AG10803 (cell line): Measurements from ENCODE around the gene ZFC3H1.

ENCODE experiments used
- DNase-seq: peaks from one replicate; pipeline ENCODE4 v3.0.0; 2010; ENCODE audit warnings: low read depth
- H3K4me3 ChIP-seq: 2 replicates; pipeline ENCODE4 v1.5.1; 2011; ENCODE audit warnings: mild to moderate bottlenecking, low read length, control low read depth
- TF ChIP-seq, protein P1 (sequence below): conservative IDR thresholded peaks from 2 replicates; pipeline ENCODE4 v1.5.1; 2011; ENCODE audit warnings: mild to moderate bottlenecking, low read length, control low read depth, inconsistent platforms

Gene ZFC3H1

DNA sequence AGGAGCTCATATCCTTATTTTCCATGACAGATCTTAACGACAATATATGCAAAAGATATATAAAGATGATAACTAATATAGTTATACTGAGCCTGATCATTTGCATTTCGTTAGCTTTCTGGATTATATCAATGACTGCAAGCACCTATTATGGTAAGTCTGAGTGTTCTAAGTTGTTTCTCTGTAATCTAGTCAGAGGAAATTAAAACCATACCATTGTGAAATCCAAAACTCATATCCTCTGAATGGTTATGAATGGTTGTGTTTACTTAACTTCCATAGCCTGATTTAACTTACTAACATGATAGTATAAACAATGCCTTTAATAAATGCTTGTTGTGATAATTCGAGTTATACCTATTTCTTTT, 23.0 kb upstream of the ZFC3H1 start:
- TF ChIP-seq, protein P1, sequence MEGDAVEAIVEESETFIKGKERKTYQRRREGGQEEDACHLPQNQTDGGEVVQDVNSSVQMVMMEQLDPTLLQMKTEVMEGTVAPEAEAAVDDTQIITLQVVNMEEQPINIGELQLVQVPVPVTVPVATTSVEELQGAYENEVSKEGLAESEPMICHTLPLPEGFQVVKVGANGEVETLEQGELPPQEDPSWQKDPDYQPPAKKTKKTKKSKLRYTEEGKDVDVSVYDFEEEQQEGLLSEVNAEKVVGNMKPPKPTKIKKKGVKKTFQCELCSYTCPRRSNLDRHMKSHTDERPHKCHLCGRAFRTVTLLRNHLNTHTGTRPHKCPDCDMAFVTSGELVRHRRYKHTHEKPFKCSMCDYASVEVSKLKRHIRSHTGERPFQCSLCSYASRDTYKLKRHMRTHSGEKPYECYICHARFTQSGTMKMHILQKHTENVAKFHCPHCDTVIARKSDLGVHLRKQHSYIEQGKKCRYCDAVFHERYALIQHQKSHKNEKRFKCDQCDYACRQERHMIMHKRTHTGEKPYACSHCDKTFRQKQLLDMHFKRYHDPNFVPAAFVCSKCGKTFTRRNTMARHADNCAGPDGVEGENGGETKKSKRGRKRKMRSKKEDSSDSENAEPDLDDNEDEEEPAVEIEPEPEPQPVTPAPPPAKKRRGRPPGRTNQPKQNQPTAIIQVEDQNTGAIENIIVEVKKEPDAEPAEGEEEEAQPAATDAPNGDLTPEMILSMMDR = no peak
- peak overlapping the region; percentile 84 for H3K4me3 ChIP-seq
- DNase-seq = peak; percentile 27

- peak; percentile 89 for DNase-seq
- TF ChIP-seq, protein P1 = peak; percentile 28; the same call in 1 of the 2 replicates
- peak within 1 kb of the TSS; percentile 84 for H3K4me3 ChIP-seq
These were observed 22.4 kb upstream of the ZFC3H1 start, which contains the start of gene TMEM19 for GRCh38 chr12:71685914-71686657. Gene TMEM19 (plus strand): TSS chr12:71686082. CDS start chr12:71686681, 599 bp downstream.

DNA sequence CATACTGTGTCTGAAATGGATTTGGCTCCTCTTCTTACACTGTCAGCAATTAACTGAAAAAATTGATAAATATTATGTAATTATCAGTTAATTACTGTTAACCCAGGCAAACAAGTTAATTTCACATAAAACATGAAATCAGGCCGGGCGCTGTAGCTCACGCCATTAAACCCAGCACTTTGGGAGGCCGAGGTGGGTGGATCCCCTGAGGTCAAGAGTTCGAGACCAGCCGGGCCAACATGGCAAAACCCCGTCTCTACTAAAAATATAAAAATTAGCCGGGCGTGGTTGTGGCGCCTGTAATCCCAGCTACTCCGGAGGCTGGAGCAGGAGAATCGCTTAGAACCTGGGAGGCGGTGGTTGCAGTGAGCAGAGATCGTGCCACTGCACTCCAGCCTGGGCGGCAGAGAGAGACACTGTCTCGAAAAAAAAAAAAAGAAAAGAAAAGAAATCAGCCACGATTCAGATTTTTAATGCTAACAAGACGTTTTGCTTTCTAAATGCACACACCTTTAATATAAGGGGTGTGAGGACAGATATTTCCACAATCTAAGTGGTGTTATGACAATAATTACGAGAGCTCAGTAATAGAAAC, 21.8 kb upstream of the ZFC3H1 start:
- H3K4me3 ChIP-seq = peak overlapping the region; percentile 84
- TF ChIP-seq, protein P1 = no peak
- no peak for DNase-seq

- no peak for DNase-seq
- TF ChIP-seq, protein P1 = no peak
- H3K4me3 ChIP-seq = no peak overlapping the region
These were observed 20.4 kb upstream of the ZFC3H1 start for GRCh38 chr12:71684081-71684480.

DNA sequence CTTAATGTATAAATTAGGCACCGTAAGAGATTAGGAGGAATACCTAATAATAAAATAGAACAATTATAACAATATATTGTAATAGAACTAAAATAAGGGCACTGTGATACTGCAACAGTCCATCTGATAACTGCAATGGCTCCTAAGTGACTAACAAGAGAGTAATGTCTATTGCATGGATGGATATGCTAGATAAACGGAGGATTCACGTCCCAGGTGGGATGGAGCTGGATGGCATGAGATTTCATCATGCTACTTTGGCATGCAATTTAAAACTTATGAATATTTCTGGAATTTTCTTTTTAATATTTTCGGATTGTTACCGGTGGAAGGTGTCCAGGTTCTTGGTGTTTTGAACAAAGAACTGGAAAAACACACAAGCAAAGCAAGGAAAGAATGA, 20.0 kb upstream of the ZFC3H1 start:
- DNase-seq = no peak
- TF ChIP-seq, protein P1 = no peak

GRCh38 chr12:71682466-71682865, 18.8 kb upstream of the ZFC3H1 start:
- TF ChIP-seq, protein P1 = no peak
- DNase-seq = no peak
- no peak overlapping the region for H3K4me3 ChIP-seq

More for the DNA sequence above, 20.0 kb upstream of the ZFC3H1 start:
- no peak overlapping the region for H3K4me3 ChIP-seq

DNA sequence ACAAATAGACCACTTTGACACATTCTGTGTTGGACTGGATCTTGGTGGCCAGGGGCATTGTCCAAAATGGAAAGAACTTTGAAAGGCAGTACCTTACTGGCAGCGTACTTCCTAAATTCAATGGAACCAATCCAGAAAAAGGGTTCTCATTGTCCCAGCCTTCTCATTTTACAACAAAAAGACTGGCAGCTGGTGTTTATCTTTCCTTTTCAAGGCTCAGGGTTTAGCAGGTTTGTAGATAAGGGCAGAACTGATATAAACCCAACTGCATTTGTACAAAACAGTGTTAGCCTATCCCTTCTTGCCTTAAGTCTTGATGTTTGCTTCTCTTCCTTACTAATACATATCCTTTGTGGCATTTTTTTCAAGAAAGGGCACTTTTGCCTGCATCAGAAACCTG, 8.2 kb upstream of the ZFC3H1 start:
- no peak for DNase-seq
- H3K4me3 ChIP-seq = no peak overlapping the region
- TF ChIP-seq, protein P1 = no peak
